ENCODE measurements around the gene HELLS. TPM values are rescaled to one million over a fixed set of nuclear protein-coding genes. Genes with fewer than 3 reads are reported as not detected.
A peak's percentile ranks its signal among the peaks of the same experiment; 100 is the strongest.
"Not testable (repeated sequence)": the region's sequence is repeated elsewhere in the genome, so short reads cannot be mapped to it uniquely, and the experiment has no call there.

The HELLS gene
- total RNA-seq, 1 donor from 2014 or later: 224 TPM

GRCh38 chr10:94549221-94549620 is 3.6 kb downstream of the HELLS start:
- intact Hi-C loops (cut with micrococcal nuclease): loop anchor here (5.0 to 10.0 kb wide), 4 partner anchors 652 to 1143 kb away; partner anchors contain the start of genes CEP55 and TCTN3
- H3K27ac Mint-ChIP-seq: no peak overlapping the region
- H3K27me3 Mint-ChIP-seq (ENCODE audit: insufficient read depth): no peaks in the 10 kb centered on the region
- no peak overlapping the region for H3K4me3 Mint-ChIP-seq
- H3K4me1 Mint-ChIP-seq (ENCODE audit: low read depth): peaks cover 33% of the 10 kb centered on the region
- no peaks in the 10 kb centered on the region for H3K9me3 Mint-ChIP-seq
- H3K36me3 Mint-ChIP-seq (ENCODE audit: low read depth): peaks cover 17% of the 10 kb centered on the region
- DNase-seq (ENCODE audit: low spot score): no peak

GRCh38 chr10:94567714-94568307 is 22.2 kb downstream of the HELLS start:
- DNase-seq (ENCODE audit: low spot score); H3K27me3 Mint-ChIP-seq (ENCODE audit: insufficient read depth); H3K27ac Mint-ChIP-seq; H3K9me3 Mint-ChIP-seq; intact Hi-C loops (cut with micrococcal nuclease); H3K4me3 Mint-ChIP-seq; H3K4me1 Mint-ChIP-seq (ENCODE audit: low read depth): not testable (repeated sequence)
- H3K36me3 Mint-ChIP-seq (ENCODE audit: low read depth): peaks cover 35% of the 10 kb centered on the region

- H3K27me3 Mint-ChIP-seq (ENCODE audit: insufficient read depth): no peaks in the 10 kb centered on the region
- peaks cover 35% of the 10 kb centered on the region for H3K36me3 Mint-ChIP-seq (ENCODE audit: low read depth)
- intact Hi-C loops (cut with micrococcal nuclease): no loop called here
- H3K9me3 Mint-ChIP-seq: no peaks in the 10 kb centered on the region
- no peak for DNase-seq (ENCODE audit: low spot score)
- no peak overlapping the region for H3K4me3 Mint-ChIP-seq
- peaks cover 7% of the 10 kb centered on the region for H3K4me1 Mint-ChIP-seq (ENCODE audit: low read depth)
- H3K27ac Mint-ChIP-seq: no peak overlapping the region
These were observed 25.5 kb downstream of the HELLS start for GRCh38 chr10:94571081-94571480.

GRCh38 chr10:94571528-94571927 is 25.9 kb downstream of the HELLS start:
- DNase-seq (ENCODE audit: low spot score): no peak
- no peak overlapping the region for H3K4me3 Mint-ChIP-seq
- peaks cover 7% of the 10 kb centered on the region for H3K4me1 Mint-ChIP-seq (ENCODE audit: low read depth)
- intact Hi-C loops (cut with micrococcal nuclease): no loop called here
- peaks cover 35% of the 10 kb centered on the region for H3K36me3 Mint-ChIP-seq (ENCODE audit: low read depth)
- H3K9me3 Mint-ChIP-seq: no peaks in the 10 kb centered on the region
- H3K27ac Mint-ChIP-seq: no peak overlapping the region
- no peaks in the 10 kb centered on the region for H3K27me3 Mint-ChIP-seq (ENCODE audit: insufficient read depth)

GRCh38 chr10:94578790-94579189 is 33.2 kb downstream of the HELLS start:
- no peaks in the 10 kb centered on the region for H3K9me3 Mint-ChIP-seq
- no peak for DNase-seq (ENCODE audit: low spot score)
- peaks cover 6% of the 10 kb centered on the region for H3K4me1 Mint-ChIP-seq (ENCODE audit: low read depth)
- peaks cover 24% of the 10 kb centered on the region for H3K36me3 Mint-ChIP-seq (ENCODE audit: low read depth)
- no peaks in the 10 kb centered on the region for H3K27me3 Mint-ChIP-seq (ENCODE audit: insufficient read depth)
- intact Hi-C loops (cut with micrococcal nuclease): no loop called here
- H3K4me3 Mint-ChIP-seq: no peak overlapping the region
- H3K27ac Mint-ChIP-seq: no peak overlapping the region

- H3K36me3 Mint-ChIP-seq (ENCODE audit: low read depth): peaks cover 12% of the 10 kb centered on the region
- intact Hi-C loops (cut with micrococcal nuclease): no loop called here
- DNase-seq (ENCODE audit: low spot score): no peak
- H3K27ac Mint-ChIP-seq: no peak overlapping the region
- no peaks in the 10 kb centered on the region for H3K27me3 Mint-ChIP-seq (ENCODE audit: insufficient read depth)
- no peaks in the 10 kb centered on the region for H3K9me3 Mint-ChIP-seq
- H3K4me3 Mint-ChIP-seq: no peak overlapping the region
- peaks cover 6% of the 10 kb centered on the region for H3K4me1 Mint-ChIP-seq (ENCODE audit: low read depth)
These were observed 37.5 kb downstream of the HELLS start for GRCh38 chr10:94583124-94583523.

GRCh38 chr10:94591461-94592205 is 46.0 kb downstream of the HELLS start:
- peak overlapping the region; percentile 46 for H3K4me3 Mint-ChIP-seq

GRCh38 chr10:94602729-94603515 is 57.3 kb downstream of the HELLS start:
- Mint-ChIP-seq H3K36me3 (ENCODE audit: low read depth) (peaks cover 48% of the 10 kb centered on the region), H3K27ac (peak overlapping the region; percentile 9), H3K4me3 (no peak overlapping the region), H3K27me3 (ENCODE audit: insufficient read depth) (no peaks in the 10 kb centered on the region), H3K4me1 (ENCODE audit: low read depth) (peaks cover 17% of the 10 kb centered on the region), H3K9me3 (no peaks in the 10 kb centered on the region)
- no peak for DNase-seq (ENCODE audit: low spot score)
- intact Hi-C loops (cut with micrococcal nuclease): no loop called here

More at GRCh38 chr10:94591461-94592205, 46.0 kb downstream of the HELLS start:
- DNase-seq (ENCODE audit: low spot score): no peak
- Mint-ChIP-seq H3K27ac (peak overlapping the region; percentile 78), H3K9me3 (no peaks in the 10 kb centered on the region), H3K36me3 (ENCODE audit: low read depth) (peaks cover 44% of the 10 kb centered on the region), H3K27me3 (ENCODE audit: insufficient read depth) (no peaks in the 10 kb centered on the region), H3K4me1 (ENCODE audit: low read depth) (peaks cover 27% of the 10 kb centered on the region)
- intact Hi-C loops (cut with micrococcal nuclease): loop anchor here (1.0 to 2.0 kb wide), 3 partner anchors 16 to 229 kb away; partner anchors contain the start of genes HELLS and NOC3L

GRCh38 chr10:94607111-94607510 is 61.5 kb downstream of the HELLS start:
- no peak for DNase-seq (ENCODE audit: low spot score)
- intact Hi-C loops (cut with micrococcal nuclease): loop anchor here (1.0 to 5.0 kb wide), 4 partner anchors 16 to 905 kb away; partner anchors contain the start of genes FRA10AC1 and HELLS
- Mint-ChIP-seq H3K9me3 (no peaks in the 10 kb centered on the region), H3K4me3 (no peak overlapping the region), H3K27me3 (ENCODE audit: insufficient read depth) (no peaks in the 10 kb centered on the region), H3K36me3 (ENCODE audit: low read depth) (peaks cover 49% of the 10 kb centered on the region), H3K27ac (peak overlapping the region; percentile 64), H3K4me1 (ENCODE audit: low read depth) (peaks cover 23% of the 10 kb centered on the region)

GRCh38 chr10:94608559-94608958 is 63.0 kb downstream of the HELLS start:
- Mint-ChIP-seq H3K36me3 (ENCODE audit: low read depth) (peaks cover 43% of the 10 kb centered on the region), H3K4me1 (ENCODE audit: low read depth) (peaks cover 23% of the 10 kb centered on the region), H3K27me3 (ENCODE audit: insufficient read depth) (no peaks in the 10 kb centered on the region), H3K4me3 (no peak overlapping the region), H3K27ac (no peak overlapping the region), H3K9me3 (no peaks in the 10 kb centered on the region)
- intact Hi-C loops (cut with micrococcal nuclease): loop anchor here (5.0 kb wide), 1 partner anchor 906 kb away; the partner anchor contains the start of gene FRA10AC1
- DNase-seq (ENCODE audit: low spot score): no peak

GRCh38 chr10:94614558-94614957 is 69.0 kb downstream of the HELLS start:
- H3K36me3 Mint-ChIP-seq (ENCODE audit: low read depth): peaks cover 21% of the 10 kb centered on the region

GRCh38 chr10:94617389-94617944 is 71.9 kb downstream of the HELLS start:
- Mint-ChIP-seq H3K36me3 (ENCODE audit: low read depth) (peaks cover 5% of the 10 kb centered on the region), H3K27me3 (ENCODE audit: insufficient read depth) (no peaks in the 10 kb centered on the region), H3K4me1 (ENCODE audit: low read depth) (no peaks in the 10 kb centered on the region), H3K27ac (no peak overlapping the region), H3K4me3 (no peak overlapping the region), H3K9me3 (no peaks in the 10 kb centered on the region)
- DNase-seq (ENCODE audit: low spot score): no peak
- intact Hi-C loops (cut with micrococcal nuclease): no loop called here

More at GRCh38 chr10:94614558-94614957, 69.0 kb downstream of the HELLS start:
- Mint-ChIP-seq H3K27ac (no peak overlapping the region), H3K27me3 (ENCODE audit: insufficient read depth) (no peaks in the 10 kb centered on the region), H3K4me1 (ENCODE audit: low read depth) (peaks cover 2% of the 10 kb centered on the region), H3K9me3 (no peaks in the 10 kb centered on the region), H3K4me3 (no peak overlapping the region)
- intact Hi-C loops (cut with micrococcal nuclease): loop anchor here (5.0 kb wide), 1 partner anchor 252 kb away; the partner anchor contains the start of gene NOC3L
- DNase-seq (ENCODE audit: low spot score): no peak
